Activated T-cell treated with anti-CD3 and anti-CD28 coated beads, Interleukin-2, amount 50 U/mL, for 48 hours (primary cell): Measurements from ENCODE around the gene ZFP42.
"Not testable (repeated sequence)": the region's sequence is repeated elsewhere in the genome, so short reads cannot be mapped to it uniquely, and the experiment has no call there.

Experiments
- DNase-seq, 2 experiments: peaks; one replicate each; pipeline ENCODE4 v3.0.0-alpha.2; 2020

ZFP42 gene

DNA sequence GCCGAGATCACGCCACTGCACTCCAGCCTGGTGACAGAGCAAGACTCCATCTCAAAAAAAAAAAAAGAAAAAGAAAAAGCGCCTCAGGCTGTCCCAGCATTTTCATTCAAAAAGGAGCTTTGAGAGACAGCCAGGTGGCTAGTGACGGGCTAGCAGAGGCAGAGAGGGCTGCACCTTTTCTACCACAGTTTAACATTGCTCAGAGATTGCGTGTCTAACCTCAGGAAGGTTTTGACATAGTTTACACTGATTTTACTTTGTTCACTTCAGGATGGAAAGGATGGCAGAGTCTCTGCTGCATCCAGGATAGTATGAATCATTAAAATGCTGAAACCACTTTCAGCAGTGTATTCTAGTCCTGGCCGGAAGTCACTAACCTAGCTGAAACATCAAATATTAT, 28.1 kb downstream of the ZFP42 start:
- DNase-seq: no peak

DNA sequence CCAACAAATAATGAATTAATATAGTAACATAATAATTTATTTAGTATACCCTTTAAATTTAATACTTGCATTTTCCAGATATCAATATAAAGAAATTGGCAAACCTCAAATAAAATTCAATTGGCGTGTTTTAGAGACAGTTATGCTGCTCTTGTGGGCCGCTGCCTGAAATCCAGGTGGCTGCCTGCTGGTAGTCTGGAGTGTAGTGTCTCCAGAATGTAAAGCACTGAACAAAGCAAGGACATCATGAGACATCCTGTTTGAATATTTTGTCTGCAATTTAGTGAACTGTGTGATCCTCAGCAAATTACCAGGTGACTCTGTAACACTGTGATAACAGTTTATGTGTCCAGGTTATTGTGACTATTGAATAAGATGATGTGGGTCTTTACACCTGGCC, 29.9 kb downstream of the ZFP42 start:
- no peak for DNase-seq

DNA sequence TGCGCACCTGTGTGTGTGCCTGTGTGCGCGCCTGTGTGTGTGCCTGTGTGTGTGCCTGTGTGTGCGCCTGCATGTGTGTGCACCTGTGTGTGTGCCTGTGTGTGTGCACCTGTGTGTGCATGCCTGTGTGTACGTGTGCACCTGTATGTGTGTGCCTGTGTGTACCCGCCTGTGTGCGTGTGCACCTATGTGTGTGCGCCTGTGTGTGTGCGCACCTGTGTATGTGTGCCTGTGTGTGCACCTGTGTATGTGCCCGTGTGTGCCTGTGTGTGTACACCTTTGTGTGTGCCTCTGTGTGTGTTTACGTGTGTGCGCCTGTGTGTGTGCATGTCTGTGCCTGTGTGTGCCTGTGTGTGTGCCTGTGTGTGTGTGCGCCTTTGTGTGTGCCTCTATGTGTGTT, 33.5 kb downstream of the ZFP42 start:
- DNase-seq: no peak

DNA sequence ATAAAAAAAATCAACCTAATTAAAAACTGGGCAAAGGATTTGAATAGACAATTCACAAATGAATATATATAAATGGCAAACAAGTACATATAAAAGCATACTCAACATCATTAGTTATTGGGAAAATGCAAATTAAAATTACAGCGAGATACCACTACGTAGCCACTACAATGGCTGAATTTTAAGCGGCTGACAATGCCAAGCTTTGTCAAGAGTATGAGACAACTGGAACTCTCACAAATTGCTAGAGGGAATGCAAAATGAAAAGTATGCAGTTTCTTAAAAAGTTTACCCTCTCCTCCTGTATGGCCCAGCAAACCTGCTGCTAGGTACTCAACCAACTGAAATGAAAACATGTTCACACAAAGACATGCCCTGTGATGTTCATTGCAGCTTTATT, 34.8 kb downstream of the ZFP42 start:
- DNase-seq: no peak

DNA sequence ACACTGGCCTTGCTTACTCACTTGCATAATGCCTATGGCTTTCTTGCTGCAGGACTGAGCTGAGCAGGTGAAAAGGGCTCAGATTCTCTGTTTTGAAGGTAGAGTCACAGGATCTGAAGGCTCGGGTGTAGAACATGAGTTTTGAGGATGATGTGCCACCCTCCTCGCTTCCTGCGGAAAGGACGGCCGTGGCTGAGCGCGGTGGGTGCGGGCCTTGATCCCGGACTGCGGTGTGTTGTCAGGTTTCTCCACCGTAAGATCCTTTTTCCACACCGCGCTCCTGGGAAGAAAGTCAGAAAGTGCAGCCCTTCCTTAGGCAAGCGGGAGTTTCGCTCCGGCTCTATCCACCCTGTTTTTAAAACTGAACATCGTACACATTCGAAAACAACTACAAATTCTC, 36.2 kb downstream of the ZFP42 start:
- no peak for DNase-seq

DNA sequence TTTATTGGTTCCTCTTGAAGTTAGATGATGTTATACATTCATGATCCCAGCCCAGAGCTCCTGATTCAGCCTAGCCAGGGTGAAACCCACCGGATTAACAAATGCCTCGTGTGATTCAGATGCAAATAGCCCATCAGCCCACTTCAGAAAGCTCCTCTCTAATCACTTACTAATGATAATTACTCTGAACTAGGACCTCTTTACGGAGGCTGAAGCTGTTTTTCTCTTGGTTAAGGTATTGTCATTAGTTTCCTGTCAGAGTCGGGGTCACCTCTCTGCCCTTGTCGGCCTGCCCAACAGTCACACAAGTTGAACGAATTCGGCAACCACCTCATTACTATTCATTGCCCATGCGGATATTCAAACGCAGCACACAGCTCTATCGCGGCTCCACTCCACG, 36.6 kb downstream of the ZFP42 start:
- no peak for DNase-seq

DNA sequence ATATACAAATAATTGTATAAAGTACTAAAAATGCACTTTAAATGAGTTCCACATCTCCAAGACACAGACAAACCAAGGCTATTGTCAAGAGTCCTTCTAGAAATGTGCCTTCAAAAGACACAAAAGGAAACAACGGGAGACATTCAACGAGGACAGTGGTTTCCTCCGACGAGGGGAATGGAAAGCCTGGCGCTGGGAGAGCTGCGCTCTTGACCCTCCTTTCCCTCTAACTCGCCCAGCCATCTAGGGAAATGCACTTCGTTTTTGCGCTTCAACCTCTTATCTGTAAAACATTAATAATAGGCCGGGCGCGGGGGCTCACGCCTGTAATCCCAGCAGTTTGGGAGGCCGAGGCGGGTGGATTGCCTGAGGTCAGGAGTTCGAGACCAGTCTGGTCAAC, 37.0 kb downstream of the ZFP42 start:
- no peak for DNase-seq

DNA sequence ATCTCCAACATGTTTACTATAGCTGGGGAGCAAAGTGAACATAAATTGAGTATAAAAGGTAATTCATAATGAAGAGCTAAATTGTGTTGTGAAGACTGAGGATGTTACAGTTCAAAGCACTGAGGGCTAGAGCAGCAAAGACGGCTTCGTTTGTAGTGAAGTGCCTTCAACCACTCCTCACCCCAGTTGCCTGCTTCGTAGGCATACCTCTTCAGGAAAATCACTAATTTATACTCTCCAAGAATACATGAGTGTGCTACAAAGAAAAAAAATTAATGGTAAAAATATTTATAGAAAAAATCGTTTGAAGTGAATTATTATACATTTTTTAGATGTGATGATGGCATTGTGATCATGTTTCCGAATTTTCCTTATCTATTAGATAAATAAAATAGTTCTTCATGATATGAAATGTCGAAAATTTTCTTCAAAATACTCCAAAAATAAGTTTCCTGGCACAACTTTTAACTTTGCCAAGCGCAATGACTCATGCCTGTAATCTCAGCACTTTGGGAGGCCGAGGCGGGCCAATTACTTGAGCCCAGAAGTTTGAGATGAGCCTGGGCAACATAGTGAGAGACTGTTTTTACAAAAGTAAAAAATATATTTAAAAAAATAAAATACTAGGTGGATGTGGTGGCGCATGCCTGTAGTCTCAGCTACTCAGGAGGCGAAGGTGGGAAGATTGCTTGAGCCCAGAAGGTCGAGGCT, 41.6 kb downstream of the ZFP42 start:
- no peak for DNase-seq

DNA sequence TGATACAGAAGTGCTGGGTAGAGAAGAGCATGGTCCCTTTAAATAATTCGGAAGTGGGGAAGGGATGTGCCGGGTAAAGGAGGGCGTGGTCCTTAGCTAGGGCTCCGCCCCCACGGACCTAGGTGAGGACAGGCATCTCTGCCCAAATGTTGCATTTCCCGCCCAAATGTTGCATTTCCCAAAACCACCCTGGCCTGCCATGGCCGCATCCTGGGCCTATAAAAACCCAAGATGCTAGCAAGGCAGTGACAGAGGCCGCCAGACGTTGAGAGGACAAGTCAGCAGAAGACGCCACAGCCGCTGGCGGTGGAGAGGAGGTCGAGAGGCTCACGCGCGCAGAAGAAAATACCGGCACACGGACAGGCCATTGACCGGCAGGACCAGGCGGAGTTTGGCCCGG, 46.1 kb downstream of the ZFP42 start:
- no peak for DNase-seq

DNA sequence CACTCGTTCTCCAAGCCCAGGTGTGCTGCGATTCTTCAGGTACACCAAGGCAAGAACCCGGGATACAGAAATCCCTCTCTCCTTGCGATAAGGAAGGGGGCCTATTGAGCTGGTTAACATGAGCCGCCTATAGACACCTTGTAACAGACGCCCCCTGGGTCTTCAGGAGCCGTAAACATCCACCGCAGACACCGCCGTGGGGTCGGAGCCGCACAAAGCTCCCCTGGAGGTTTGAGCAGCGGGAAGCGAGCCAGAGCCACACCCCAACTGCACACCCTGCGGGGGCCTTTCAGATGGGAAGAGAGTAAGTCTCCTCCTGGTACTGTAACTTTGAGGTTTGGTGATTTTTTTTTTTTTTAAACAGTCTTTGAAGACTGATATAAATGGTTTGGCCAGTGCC, 46.6 kb downstream of the ZFP42 start:
- DNase-seq: no peak

DNA sequence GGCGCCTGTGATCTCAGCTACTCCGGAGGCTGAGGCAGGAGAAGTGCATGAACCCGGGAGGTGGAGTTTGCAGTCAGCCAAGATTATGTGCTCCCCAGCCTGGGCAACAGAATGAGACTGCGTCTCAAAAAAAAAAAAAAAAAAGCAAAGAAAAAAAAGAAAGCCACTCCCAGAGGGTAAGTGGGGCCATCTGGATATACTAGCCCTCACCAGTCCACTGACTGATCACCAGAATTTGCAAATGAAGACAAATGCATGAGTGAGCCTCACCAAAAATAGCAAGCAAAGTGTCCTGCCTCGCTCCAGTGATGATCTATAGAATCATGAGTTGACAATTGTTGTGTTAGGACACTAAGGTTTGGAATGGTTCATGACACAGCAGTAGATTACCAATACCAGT, 47.6 kb downstream of the ZFP42 start:
- DNase-seq: no peak

DNA sequence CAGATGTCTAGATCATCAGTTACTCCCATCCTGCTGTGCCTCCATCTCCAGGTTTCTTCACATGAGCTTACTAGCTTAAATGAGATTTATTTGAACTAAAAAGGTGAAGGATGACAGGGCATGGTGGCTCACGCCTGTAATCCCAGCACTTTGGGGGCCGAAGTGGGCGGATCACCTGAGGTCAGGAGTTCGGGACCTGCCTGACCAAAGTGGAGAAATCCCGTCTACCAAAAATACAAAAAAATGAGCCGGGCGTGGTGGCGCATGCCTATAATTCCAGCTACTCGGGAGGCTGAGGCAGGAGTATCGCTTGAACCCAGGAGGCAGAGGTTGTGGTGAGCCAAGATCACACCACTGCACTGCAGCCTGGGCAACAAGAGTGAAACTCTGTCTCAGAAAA, 49.9 kb downstream of the ZFP42 start:
- DNase-seq: not testable (repeated sequence)

DNA sequence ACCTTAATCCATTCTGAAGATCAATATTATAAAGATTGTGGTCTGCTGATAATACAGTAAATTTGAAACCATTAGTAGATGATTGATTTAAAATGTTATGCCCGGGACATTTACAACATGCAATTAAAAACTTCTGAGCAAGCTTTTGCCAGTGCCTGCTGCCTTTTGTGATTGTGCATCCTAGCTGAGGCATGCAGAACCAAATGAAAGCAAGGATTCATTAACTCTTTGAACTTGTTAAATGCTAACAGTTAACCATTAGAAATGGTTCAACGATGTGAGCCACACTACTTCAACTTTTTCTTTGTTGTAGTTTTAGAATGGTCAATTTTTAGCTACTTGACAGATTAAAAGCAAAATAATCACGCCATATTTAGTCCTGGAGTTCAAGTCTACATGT, 51.1 kb downstream of the ZFP42 start:
- DNase-seq: no peak

DNA sequence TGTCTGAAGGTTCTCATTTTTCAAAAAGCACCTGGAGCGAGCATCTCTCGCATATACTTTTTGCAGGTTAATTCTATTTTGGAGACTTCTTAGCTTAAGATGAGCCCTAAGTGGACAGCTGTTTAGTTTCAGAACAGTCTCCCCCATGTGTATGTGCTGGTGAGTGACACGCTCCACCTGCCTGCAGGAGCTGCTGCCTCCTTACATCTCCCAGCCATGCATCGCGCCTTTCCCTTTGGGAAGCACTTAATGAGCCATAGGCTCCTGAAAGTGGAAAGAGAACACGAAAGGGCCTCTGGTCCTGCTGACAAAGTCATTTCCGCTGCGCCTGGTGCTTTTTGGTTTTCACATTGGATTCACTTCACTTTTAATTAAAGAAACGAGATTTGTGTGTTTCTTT, 57.7 kb downstream of the ZFP42 start:
- no peak for DNase-seq
